Measurements from ENCODE around the gene ROBO1.

Gene ROBO1

DNA sequence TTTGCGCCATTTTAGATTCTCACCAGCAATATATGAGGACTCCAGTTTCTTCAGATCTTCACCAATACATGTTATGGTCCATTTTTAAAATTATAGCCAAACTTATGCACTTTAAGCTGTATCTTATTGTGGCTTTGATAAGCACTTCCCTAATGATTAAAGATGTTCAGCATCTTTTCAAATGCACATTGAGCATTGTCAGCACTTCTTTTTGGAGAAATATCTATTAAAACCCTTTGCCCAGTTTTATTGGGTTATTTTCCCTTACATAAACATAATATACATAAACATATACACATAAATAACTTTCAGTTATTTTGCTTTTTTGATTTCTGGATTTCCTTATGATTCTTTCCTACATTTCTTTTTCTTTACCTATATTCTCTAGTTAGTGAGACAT, 83.8 kb downstream of the ROBO1 start:
- no peak for DNase-seq (ENCODE audit: low read depth)
- TF ChIP-seq, protein P1, sequence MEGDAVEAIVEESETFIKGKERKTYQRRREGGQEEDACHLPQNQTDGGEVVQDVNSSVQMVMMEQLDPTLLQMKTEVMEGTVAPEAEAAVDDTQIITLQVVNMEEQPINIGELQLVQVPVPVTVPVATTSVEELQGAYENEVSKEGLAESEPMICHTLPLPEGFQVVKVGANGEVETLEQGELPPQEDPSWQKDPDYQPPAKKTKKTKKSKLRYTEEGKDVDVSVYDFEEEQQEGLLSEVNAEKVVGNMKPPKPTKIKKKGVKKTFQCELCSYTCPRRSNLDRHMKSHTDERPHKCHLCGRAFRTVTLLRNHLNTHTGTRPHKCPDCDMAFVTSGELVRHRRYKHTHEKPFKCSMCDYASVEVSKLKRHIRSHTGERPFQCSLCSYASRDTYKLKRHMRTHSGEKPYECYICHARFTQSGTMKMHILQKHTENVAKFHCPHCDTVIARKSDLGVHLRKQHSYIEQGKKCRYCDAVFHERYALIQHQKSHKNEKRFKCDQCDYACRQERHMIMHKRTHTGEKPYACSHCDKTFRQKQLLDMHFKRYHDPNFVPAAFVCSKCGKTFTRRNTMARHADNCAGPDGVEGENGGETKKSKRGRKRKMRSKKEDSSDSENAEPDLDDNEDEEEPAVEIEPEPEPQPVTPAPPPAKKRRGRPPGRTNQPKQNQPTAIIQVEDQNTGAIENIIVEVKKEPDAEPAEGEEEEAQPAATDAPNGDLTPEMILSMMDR (IDR thresholded peaks at IDR 0.05; ENCODE audit: control insufficient read depth, insufficient read depth, low read depth, low read length, missing control alignments): no peak
- H3K4me3 ChIP-seq (ENCODE audit: control insufficient read depth, low read depth, low read length): no peak overlapping the region

DNA sequence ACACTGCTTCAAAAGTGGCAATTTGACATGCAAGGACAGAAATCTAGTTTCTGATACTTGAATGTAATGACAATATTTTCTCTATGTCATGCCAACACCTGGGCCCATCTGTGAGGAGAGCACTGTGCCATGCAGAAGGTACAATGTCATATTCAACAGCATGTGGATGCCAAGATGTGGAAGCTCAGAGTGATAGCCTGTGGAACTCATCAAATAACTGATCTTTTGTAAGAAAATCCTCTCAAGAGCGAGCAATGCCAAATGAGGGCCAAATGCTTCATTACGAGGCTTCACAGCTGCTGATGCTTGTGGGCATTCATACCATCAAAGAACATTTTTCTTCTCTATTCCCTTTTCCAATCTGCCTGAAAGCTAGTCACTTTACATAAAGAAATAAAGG, 95.1 kb downstream of the ROBO1 start:
- TF ChIP-seq, protein P1 (IDR thresholded peaks at IDR 0.05; ENCODE audit: control insufficient read depth, insufficient read depth, low read depth, low read length, missing control alignments): no peak
- no peak for DNase-seq (ENCODE audit: low read depth)
- H3K4me3 ChIP-seq (ENCODE audit: control insufficient read depth, low read depth, low read length): no peak overlapping the region

DNA sequence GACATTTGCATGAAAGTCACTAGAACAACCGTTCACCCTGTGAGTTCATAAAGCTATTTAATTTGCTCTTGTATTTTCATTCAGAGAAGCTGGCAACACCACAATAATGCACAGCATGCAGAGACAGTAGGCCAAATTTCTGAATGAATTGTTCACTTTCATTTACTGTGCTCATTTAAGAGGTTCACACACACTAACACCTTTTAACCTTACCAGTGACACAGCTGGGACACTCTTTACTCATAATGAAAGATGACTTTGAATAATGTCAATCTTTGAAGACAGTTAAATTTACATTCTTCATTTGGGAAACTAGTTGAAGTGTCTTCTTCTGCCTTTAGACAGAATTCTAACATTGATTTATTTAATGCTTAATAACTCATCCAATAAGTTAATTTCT, 95.7 kb downstream of the ROBO1 start:
- TF ChIP-seq, protein P1 (IDR thresholded peaks at IDR 0.05; ENCODE audit: control insufficient read depth, insufficient read depth, low read depth, low read length, missing control alignments): no peak
- H3K4me3 ChIP-seq (ENCODE audit: control insufficient read depth, low read depth, low read length): no peak overlapping the region
- no peak for DNase-seq (ENCODE audit: low read depth)

DNA sequence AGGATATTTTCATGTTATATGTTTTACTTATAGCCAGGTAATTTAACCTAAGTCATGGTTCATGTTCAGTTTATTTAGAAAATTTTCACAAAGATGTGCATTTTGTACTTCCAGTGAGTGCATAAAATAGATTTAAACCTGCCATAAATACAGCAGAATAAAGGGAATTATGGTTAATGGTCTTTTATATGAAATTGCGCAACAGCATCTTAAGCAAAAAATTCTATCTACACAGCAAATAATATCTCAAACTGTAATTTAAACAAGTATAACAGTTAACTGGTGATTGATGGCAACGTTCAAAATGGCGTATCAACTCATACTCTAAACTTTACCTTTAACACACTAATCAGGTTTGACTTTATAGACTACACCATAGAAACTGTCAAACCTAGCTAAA, 97.6 kb downstream of the ROBO1 start:
- TF ChIP-seq, protein P1 (IDR thresholded peaks at IDR 0.05; ENCODE audit: control insufficient read depth, insufficient read depth, low read depth, low read length, missing control alignments): no peak
- H3K4me3 ChIP-seq (ENCODE audit: control insufficient read depth, low read depth, low read length): no peak overlapping the region
- no peak for DNase-seq (ENCODE audit: low read depth)

DNA sequence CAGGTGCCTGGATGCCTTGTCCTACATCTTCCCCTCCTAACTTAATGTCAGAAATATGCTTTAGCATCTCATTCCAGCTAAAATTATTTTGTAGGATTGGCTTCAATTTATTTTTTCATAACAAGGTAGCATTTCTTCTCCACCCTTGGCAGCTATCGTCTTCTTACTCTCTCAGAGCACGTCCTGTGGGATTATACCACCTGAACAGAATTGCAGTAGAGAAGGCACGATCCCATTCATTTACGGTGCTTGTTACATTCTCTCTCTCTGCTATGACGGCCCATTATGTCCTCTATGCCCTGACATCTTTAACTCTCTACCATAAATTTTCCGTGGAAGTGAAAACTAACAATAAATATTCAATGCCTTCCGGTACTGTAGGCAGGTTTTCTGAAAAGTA, 103.3 kb downstream of the ROBO1 start:
- TF ChIP-seq, protein P1 (IDR thresholded peaks at IDR 0.05; ENCODE audit: control insufficient read depth, insufficient read depth, low read depth, low read length, missing control alignments): no peak
- DNase-seq (ENCODE audit: low read depth): no peak
- no peak overlapping the region for H3K4me3 ChIP-seq (ENCODE audit: control insufficient read depth, low read depth, low read length)

DNA sequence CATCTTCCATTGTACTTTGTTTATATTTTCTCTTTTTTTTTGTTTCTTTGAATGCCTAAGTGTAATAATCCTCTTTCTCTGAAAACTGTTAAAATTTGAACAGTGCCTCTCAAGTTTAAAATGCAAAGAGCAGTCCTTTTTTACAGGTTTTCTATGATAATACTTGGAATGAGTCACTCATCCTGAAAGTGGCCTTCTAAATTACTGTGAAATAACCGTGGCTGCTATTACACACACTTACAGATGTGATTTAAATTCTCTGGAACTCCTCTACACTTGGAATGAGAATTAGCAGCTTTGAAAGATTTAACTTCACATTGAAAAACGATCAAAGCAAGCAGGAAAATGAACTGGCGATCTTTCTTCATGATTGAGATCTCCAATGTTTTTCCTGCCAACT, 105.9 kb downstream of the ROBO1 start:
- TF ChIP-seq, protein P1 (IDR thresholded peaks at IDR 0.05; ENCODE audit: control insufficient read depth, insufficient read depth, low read depth, low read length, missing control alignments): no peak
- DNase-seq (ENCODE audit: low read depth): no peak
- H3K4me3 ChIP-seq (ENCODE audit: control insufficient read depth, low read depth, low read length): no peak overlapping the region

DNA sequence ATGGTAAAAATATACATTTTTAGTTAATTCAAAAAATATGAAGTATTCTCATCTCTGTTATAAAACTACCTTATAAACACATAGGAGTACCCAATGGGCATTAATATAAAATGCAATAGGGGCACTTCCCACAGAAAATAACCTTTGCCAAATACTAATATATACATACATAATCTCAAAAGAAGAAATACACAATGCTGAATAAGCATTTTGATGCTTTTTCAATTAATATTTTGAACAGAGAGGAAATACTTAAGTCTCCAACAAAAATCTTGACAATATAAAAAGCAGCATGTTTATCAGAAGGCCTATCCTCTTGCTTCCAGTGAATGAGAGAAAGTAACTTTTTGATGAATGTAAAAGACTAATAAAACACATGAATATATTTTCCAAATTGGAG, 110.7 kb downstream of the ROBO1 start:
- TF ChIP-seq, protein P1 (IDR thresholded peaks at IDR 0.05; ENCODE audit: control insufficient read depth, insufficient read depth, low read depth, low read length, missing control alignments): no peak
- no peak overlapping the region for H3K4me3 ChIP-seq (ENCODE audit: control insufficient read depth, low read depth, low read length)

More for the DNA sequence above, 110.7 kb downstream of the ROBO1 start:
- DNase-seq (ENCODE audit: low read depth): no peak
